ENCODE measurements around the gene LRP1.

- TF ChIP-seq POLR2AphosphoS5 (IDR thresholded peaks at IDR 0.05): peak; percentile 11
- peak in 2 of 4 experiments; percentile 24 to 26 for TF ChIP-seq CTCF (IDR thresholded peaks at IDR 0.05)
- TF ChIP-seq POLR2A (IDR thresholded peaks at IDR 0.05): no peak
Measured at GRCh38 chr12:57240066-57240921, 112.0 kb downstream of the LRP1 start.

All from prostate gland (tissue), 2 donors.